Activated naive CD8-positive, alpha-beta T cell treated with anti-CD3 and anti-CD28 coated beads, Interleukin-2, amount 10 ng/mL, durations not matched to agents 7 days and 5 days (primary cell): ENCODE data around the gene NT5DC2. TPM values are rescaled to one million over a fixed set of nuclear protein-coding genes. Genes with fewer than 3 reads are reported as not detected.

Experiments
- ATAC-seq: fragments of 150-1000 bp; cut with Tn5 transposase; one replicate; pipeline ENCODE4 v1.10.0; 2021; ENCODE audit warnings: low read depth, moderate library complexity
- POLR2A ChIA-PET: fragments of 350-600 bp; sonication (Branson Sonifier 250); formaldehyde crosslinking; loops from one replicate; lab custom pipeline; 2021; ENCODE audit warnings: antibody characterized with exemption; lab: Charles Lee
- DNase-seq: peaks from one replicate; pipeline ENCODE4 v3.0.0; 2021
- H3K27ac Mint-ChIP-seq: one replicate; pipeline ENCODE4 v1.8.0; 2022; ENCODE audit warnings: mild to moderate bottlenecking, mixed read lengths
- H3K27me3 Mint-ChIP-seq: one replicate; pipeline ENCODE4 v1.8.0; 2022; ENCODE audit warnings: mild to moderate bottlenecking, moderate library complexity, mixed read lengths
- H3K36me3 Mint-ChIP-seq: one replicate; pipeline ENCODE4 v1.8.0; 2021; ENCODE audit warnings: mild to moderate bottlenecking, mixed read lengths
- H3K4me1 Mint-ChIP-seq: one replicate; pipeline ENCODE4 v1.8.0; 2021; ENCODE audit warnings: mixed read lengths
- H3K4me3 Mint-ChIP-seq: one replicate; pipeline ENCODE4 v1.8.0; 2022; ENCODE audit warnings: mild to moderate bottlenecking, moderate library complexity, mixed read lengths
- H3K9me3 Mint-ChIP-seq: one replicate; pipeline ENCODE4 v1.8.0; 2021; ENCODE audit warnings: mixed read lengths
- total RNA-seq, 2 experiments: library from RNA; stranded (reverse); gene quantifications; one replicate each; pipeline ENCODE4 v1.2.3, GENCODE V29; 2021

The NT5DC2 gene
- total RNA-seq, 2 experiments from 2014 or later, result 22.3 to 28.7 TPM

DNA sequence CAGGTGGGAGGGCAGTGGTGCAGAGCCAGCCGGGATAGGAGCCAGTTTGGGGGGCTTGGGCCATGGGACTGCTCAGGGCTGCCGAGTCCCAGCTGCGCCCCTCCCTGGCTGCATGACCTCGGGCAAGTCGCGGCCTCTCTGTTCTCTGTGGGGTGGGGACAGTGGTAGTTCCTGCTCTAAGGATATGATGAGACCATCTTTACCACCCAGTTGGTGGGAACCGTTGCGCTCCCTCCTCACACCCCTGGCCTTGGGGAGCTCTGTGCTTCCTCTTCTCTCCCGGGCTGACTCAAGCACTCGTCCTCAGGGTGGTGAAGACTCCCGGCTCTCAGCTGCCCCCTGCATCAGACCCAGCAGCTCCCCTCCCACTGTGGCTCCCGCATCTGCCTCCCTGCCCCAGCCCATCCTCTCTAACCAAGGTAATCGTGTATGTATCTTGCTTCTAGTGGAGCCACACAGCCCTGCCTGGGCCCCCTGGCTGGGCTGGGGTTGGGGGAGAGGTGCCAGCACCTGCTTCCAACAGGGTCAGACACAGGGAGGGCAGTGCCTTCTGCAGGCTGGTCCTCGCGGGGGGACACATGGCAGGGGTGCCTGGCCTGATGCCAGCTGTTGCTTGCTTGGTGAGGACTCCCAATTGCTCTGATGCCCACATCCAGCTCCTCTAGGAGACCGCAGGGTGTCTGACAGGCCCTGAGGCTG lies 53.6 kb downstream of the NT5DC2 start:
- Mint-ChIP-seq H3K27ac (no peak overlapping the region), H3K27me3 (no peaks in the 10 kb centered on the region), H3K4me3 (no peak overlapping the region), H3K36me3 (peaks cover 22% of the 10 kb centered on the region), H3K4me1 (no peaks in the 10 kb centered on the region), H3K9me3 (no peaks in the 10 kb centered on the region)
- DNase-seq (no peak), ATAC-seq (no peak)
- POLR2A ChIA-PET, result no interaction called here

DNA sequence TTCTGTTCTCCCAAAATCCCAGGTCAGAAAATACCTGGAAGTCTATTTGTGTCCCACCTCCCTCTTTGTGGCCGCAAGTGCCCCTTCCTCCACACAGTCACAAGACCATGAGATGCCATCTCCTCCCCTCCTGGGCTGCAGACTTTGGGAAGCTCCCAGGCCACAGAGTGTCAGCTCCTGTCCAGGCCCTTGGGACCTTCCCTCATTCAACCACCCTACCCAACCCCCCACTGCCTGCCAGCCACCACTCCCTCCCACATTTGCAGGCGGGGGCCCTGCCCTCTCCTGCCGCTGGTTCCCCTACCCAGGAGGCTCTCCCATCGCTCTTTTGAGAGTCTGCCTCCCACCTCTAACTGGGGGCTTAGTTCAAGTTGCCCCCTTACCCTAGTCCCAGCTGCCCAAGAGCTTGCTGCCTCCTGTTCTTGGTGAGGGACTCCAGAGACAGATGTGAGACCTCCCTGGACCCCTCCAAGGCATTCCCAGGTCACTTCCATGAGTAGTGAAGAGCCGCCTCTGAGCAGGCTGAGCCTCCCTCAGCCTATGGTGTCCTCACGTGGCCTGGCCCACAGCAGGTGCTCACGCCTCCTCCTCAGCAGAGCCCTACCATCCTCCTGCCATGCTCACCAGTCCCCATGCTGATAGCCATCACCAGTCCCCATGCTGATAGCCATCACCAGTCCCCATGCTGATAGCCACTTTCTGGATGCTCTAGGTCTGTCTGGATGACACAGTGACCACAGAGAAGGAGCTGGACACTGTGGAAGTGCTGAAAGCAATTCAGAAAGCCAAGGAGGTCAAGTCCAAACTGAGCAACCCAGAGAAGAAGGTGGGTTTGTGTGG lies 54.4 kb downstream of the NT5DC2 start:
- ATAC-seq, result no peak
- Mint-ChIP-seq H3K27ac (peak overlapping the region; percentile 30), H3K4me3 (no peak overlapping the region), H3K27me3 (no peaks in the 10 kb centered on the region), H3K4me1 (no peaks in the 10 kb centered on the region), H3K9me3 (no peaks in the 10 kb centered on the region), H3K36me3 (peaks cover 24% of the 10 kb centered on the region)
- POLR2A ChIA-PET, result no interaction called here
- DNase-seq, result no peak

DNA sequence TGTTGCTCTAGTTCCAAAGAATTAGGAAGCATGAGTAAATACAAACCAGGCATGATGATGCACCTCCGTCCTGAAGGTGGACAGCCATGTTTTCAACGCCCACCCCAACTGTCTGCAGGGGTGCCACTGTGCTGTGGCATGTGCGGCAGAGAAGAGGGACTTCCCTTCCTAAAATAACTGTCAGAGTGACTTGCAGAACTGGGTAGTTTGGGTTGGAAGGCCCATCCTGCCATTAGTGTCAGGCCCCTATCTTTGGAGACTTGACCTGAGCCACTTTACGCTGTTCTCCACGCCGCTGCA lies 55.9 kb downstream of the NT5DC2 start:
- POLR2A ChIA-PET, result no interaction called here
- H3K4me1 Mint-ChIP-seq, result no peaks in the 10 kb centered on the region
- ATAC-seq, result no peak
- no peak overlapping the region for H3K4me3 Mint-ChIP-seq
- H3K27me3 Mint-ChIP-seq, result no peaks in the 10 kb centered on the region
- DNase-seq, result no peak
- H3K36me3 Mint-ChIP-seq, result peaks cover 31% of the 10 kb centered on the region
- no peak overlapping the region for H3K27ac Mint-ChIP-seq
- no peaks in the 10 kb centered on the region for H3K9me3 Mint-ChIP-seq

DNA sequence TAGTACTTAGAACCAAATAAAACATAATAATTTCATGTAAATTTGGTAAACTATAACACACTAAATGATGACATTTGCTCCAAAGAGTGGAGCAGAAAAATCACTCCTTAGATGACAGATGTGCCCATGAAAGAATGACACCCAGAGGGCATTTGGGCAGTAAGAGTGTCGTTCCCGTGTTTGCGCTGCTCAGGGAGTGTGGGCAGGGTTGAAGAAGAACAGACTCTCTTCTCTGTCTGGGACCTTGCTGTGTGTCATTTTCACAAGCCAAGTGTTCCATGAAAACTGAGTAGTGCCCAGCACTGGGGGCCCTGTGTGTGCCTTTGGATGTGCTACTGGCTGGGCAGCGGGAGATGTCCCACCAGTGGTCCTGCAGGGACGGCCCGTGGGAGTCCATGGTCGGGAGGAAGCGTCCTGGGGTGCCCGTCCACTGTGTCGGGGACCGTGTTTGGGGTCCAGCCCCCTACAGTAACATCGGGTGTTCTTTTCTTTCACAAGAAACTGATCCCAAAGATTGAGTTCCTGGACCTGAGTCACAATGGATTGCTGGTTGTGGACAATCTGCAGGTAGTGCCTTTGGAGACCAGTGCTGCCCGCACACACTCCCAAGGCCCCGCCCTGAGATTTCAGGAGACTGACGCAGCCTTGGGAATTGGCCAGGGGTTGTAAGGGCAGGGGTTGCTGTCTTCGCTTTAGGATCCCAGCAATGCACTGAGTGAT lies 56.4 kb downstream of the NT5DC2 start:
- Mint-ChIP-seq H3K4me1 (no peaks in the 10 kb centered on the region), H3K27ac (no peak overlapping the region), H3K9me3 (no peaks in the 10 kb centered on the region), H3K27me3 (no peaks in the 10 kb centered on the region), H3K4me3 (no peak overlapping the region), H3K36me3 (peaks cover 31% of the 10 kb centered on the region)
- no peak for ATAC-seq
- POLR2A ChIA-PET, result no interaction called here
- DNase-seq, result no peak

Other genes with a start within 250 kb of the NT5DC2 start
- 10 to 100 TPM; 26.2 to 31.2 TPM for gene GLYCTK, start 246.0 kb downstream of the NT5DC2 start, total RNA-seq
- 10 to 100 TPM; 28.5 to 30.0 TPM for gene DNAH1, start 217.5 kb downstream of the NT5DC2 start, total RNA-seq
- gene BAP1, start 123.8 kb downstream of the NT5DC2 start, total RNA-seq, result 100 to 1,000 TPM in 1 of 2 experiments, 10 to 100 TPM in 1; 96.8 to 103 TPM
- gene PHF7, start 123.2 kb downstream of the NT5DC2 start, total RNA-seq, result 10 to 100 TPM; 19.2 to 20.6 TPM
- gene SEMA3G, start 88.8 kb downstream of the NT5DC2 start, total RNA-seq, result under 1 TPM; 0.06 to 0.09 TPM
- gene TNNC1, start 79.8 kb downstream of the NT5DC2 start, total RNA-seq, result 1 to 10 TPM; 3.0 to 3.2 TPM
- gene NISCH, start 78.3 kb downstream of the NT5DC2 start, total RNA-seq, result 100 to 1,000 TPM; 124 to 125 TPM
- 10 to 100 TPM; 10.5 to 13.0 TPM for gene STAB1, start 38.5 kb downstream of the NT5DC2 start, total RNA-seq
- 10 to 100 TPM in 1 of 2 experiments, 1 to 10 TPM in 1; 8.5 to 12.8 TPM for gene UQCC5, start 2.7 kb upstream of the NT5DC2 start, total RNA-seq
- gene PBRM1, start 152.1 kb upstream of the NT5DC2 start, total RNA-seq, result 10 to 100 TPM; 73.5 to 77.0 TPM
- 10 to 100 TPM; 72.5 to 75.9 TPM for gene GNL3, start 152.2 kb upstream of the NT5DC2 start, total RNA-seq
- 10 to 100 TPM; 44.6 to 45.7 TPM for gene GLT8D1, start 171.9 kb upstream of the NT5DC2 start, total RNA-seq
- 10 to 100 TPM; 90.1 to 90.4 TPM for gene SPCS1, start 172.2 kb upstream of the NT5DC2 start, total RNA-seq
- 10 to 100 TPM; 22.4 to 25.1 TPM for gene NEK4, start 237.1 kb upstream of the NT5DC2 start, total RNA-seq
- gene ITIH1, start 243.7 kb upstream of the NT5DC2 start, total RNA-seq, result not detected